Neuronal stem cell (in vitro differentiated cells): ENCODE measurements around the gene SLC45A2.

Experiments used
- DNase-seq: peaks from one replicate; pipeline ENCODE4 v3.0.0-alpha.2; 2013; ENCODE audit warnings: low spot score
- H2AFZ ChIP-seq: one replicate; pipeline ENCODE4 v1.6.1; 2013; ENCODE audit warnings: mild to moderate bottlenecking, low read length, inconsistent platforms
- H2AK5ac ChIP-seq: 2 replicates; pipeline ENCODE4 v1.6.1; 2013; ENCODE audit warnings: low read depth, mild to moderate bottlenecking, inconsistent platforms, low read length, moderate library complexity, mixed read lengths
- H2BK120ac ChIP-seq: 2 replicates; pipeline ENCODE4 v1.6.1; 2013; ENCODE audit warnings: low read depth, mild to moderate bottlenecking, inconsistent platforms, low read length, moderate library complexity, mixed read lengths
- H2BK12ac ChIP-seq: one replicate; pipeline ENCODE4 v1.6.1; 2013; ENCODE audit warnings: low read length, inconsistent platforms
- H2BK15ac ChIP-seq: 2 replicates; pipeline ENCODE4 v1.6.1; 2013; ENCODE audit warnings: mild to moderate bottlenecking, low read length, inconsistent platforms, mixed read lengths
- H2BK5ac ChIP-seq: one replicate; pipeline ENCODE4 v1.6.1; 2013; ENCODE audit warnings: inconsistent platforms, mild to moderate bottlenecking, low read length, moderate library complexity
- H3K14ac ChIP-seq: one replicate; pipeline ENCODE4 v1.6.1; 2013; ENCODE audit warnings: low read length, inconsistent platforms
- H3K18ac ChIP-seq: 2 replicates; pipeline ENCODE4 v1.6.1; 2013; ENCODE audit warnings: low read length, inconsistent platforms
- H3K23ac ChIP-seq: 2 replicates; pipeline ENCODE4 v1.6.1; 2013; ENCODE audit warnings: low read depth, mild to moderate bottlenecking, mixed read lengths, low read length, inconsistent platforms; ENCODE audit not compliant: poor library complexity
- H3K27ac ChIP-seq: replicated peaks from 3 replicates; pipeline ENCODE4 v1.5.1; 2013; ENCODE audit warnings: low read length, inconsistent platforms
- H3K27me3 ChIP-seq, 3 experiments: 2 replicates each; pipeline ENCODE4 v1.6.1; 2013; ENCODE audit warnings: low read length in 3 of 3, mild to moderate bottlenecking in 2 of 3, inconsistent platforms in 1 of 3, low read depth in 1 of 3, mixed read lengths in 1 of 3, moderate library complexity in 1 of 3; ENCODE audit not compliant: control insufficient read depth in 3 of 3, insufficient read depth in 3 of 3
- H3K36me3 ChIP-seq, 2 donors: replicated peaks in 1 of 2; 2 replicates each; pipeline ENCODE4 v1.6.1; 2013; ENCODE audit warnings: low read length in 2 of 2; ENCODE audit not compliant: control insufficient read depth in 2 of 2, insufficient read depth in 2 of 2
- H3K4ac ChIP-seq: 2 replicates; pipeline ENCODE4 v1.6.1; 2013; ENCODE audit warnings: inconsistent platforms, mild to moderate bottlenecking, low read length, moderate library complexity
- H3K4me1 ChIP-seq, 2 donors: 1 replicate in 1 of 2; 2 replicates in 1 of 2; pipeline ENCODE4 v1.6.1; 2013; ENCODE audit warnings: low read length in 2 of 2, low read depth in 1 of 2; ENCODE audit not compliant: control insufficient read depth in 2 of 2, insufficient read depth in 1 of 2
- H3K4me2 ChIP-seq: one replicate; pipeline ENCODE4 v1.6.1; 2013; ENCODE audit warnings: mild to moderate bottlenecking, low read length, inconsistent platforms; ENCODE audit not compliant: insufficient read depth, poor library complexity, severe bottlenecking
- H3K4me3 ChIP-seq, 2 donors: 2 replicates each; pipeline ENCODE4 v1.5.1; 2013; ENCODE audit warnings: low read length in 2 of 2, mild to moderate bottlenecking in 2 of 2, inconsistent platforms in 1 of 2, moderate library complexity in 1 of 2
- H3K79me1 ChIP-seq: one replicate; pipeline ENCODE4 v1.6.1; 2013; ENCODE audit warnings: low read depth, mild to moderate bottlenecking, inconsistent platforms, low read length, moderate library complexity
- H3K9ac ChIP-seq: one replicate; pipeline ENCODE4 v1.6.1; 2013; ENCODE audit warnings: mild to moderate bottlenecking, low read depth, low read length, inconsistent platforms; ENCODE audit not compliant: poor library complexity
- H3K9me3 ChIP-seq, 2 donors: replicated peaks in 1 of 2; 2 replicates each; pipeline versions ENCODE3 to v1.6.1; 2013; ENCODE audit warnings: low read length in 2 of 2, mild to moderate bottlenecking in 2 of 2, inconsistent platforms in 1 of 2, low read depth in 1 of 2, mixed read lengths in 1 of 2, moderate library complexity in 1 of 2; ENCODE audit not compliant: control insufficient read depth in 2 of 2, insufficient read depth in 1 of 2
- H4K8ac ChIP-seq: one replicate; pipeline ENCODE4 v1.6.1; 2013; ENCODE audit warnings: low read depth, mild to moderate bottlenecking, inconsistent platforms, low read length, moderate library complexity
- H4K91ac ChIP-seq: one replicate; pipeline ENCODE4 v1.6.1; 2013; ENCODE audit warnings: low read length, low read depth, mild to moderate bottlenecking, inconsistent platforms; ENCODE audit not compliant: poor library complexity
- WGBS, 2 donors: extraction: QIAGEN DNeasy Blood & Tissue Kit; methylation state at CpG; one replicate each; pipeline ENCODE4 v1.1.7; 2013; ENCODE audit warnings: missing lambda C conversion rate in 2 of 2, mixed read lengths in 1 of 2; ENCODE audit not compliant: insufficient read length in 2 of 2, insufficient replicate concordance in 1 of 2; ENCODE audit errors: extremely low coverage in 2 of 2; 5-methylcytosine and 5-hydroxymethylcytosine counted together

SLC45A2 gene

DNA sequence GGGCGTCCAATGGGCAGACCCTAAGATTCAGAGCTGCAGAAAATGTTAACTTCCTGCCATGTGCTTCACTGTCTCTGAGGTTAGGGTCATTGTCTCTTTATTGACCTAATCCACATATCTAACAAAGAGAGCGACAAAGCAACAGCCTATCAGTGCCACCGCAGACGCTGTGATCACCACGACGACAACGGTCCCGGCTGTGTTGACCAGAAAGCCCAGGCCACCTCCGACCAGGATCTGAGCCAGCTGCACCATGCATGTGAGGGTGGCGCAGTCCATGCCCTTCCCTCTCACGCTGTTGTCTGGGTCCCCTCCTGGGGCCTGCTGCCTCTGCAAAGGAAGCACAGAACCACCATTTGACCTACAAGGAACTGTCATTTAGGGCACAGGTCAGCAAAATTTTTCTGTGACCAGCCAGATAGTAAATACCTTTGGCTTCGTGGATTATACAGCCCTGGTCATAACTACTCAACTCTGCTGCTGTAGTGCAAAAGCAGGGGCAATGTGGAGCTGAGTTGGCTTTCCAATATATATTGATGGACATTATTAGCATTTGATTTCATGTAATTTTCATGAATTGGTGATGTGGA, 39.9 kb downstream of the SLC45A2 start:
- no peaks in the 10 kb centered on the region for H3K27me3 ChIP-seq
- DNase-seq: no peak
- H2BK15ac ChIP-seq: no peak overlapping the region
- no peaks in the 10 kb centered on the region for H3K36me3 ChIP-seq
- H2AFZ ChIP-seq: no peak overlapping the region
- H2BK120ac ChIP-seq: no peak overlapping the region
- no peak overlapping the region for H3K27ac ChIP-seq
- H3K18ac ChIP-seq: no peak overlapping the region
- no peak overlapping the region for H3K4ac ChIP-seq
- H3K4me1 ChIP-seq: peaks cover 4 to 10% of the 10 kb centered on the region in 2 donors
- no peak overlapping the region for H2BK5ac ChIP-seq
- H3K4me2 ChIP-seq: no peak overlapping the region
- no CpG with 5 or more reads among the region's 12 CpGs for WGBS, 2 donors
- H4K8ac ChIP-seq: no peak overlapping the region
- no peak overlapping the region for H4K91ac ChIP-seq
- H2BK12ac ChIP-seq: no peak overlapping the region
- H2AK5ac ChIP-seq: no peak overlapping the region
- no peak overlapping the region for H3K23ac ChIP-seq
- H3K9me3 ChIP-seq: no peaks in the 10 kb centered on the region
- H3K14ac ChIP-seq: no peak overlapping the region
- H3K4me3 ChIP-seq: no peak overlapping the region
- H3K9ac ChIP-seq: no peak overlapping the region
- no peaks in the 10 kb centered on the region for H3K79me1 ChIP-seq

GRCh38 chr5:33941090-33941489, 43.4 kb downstream of the SLC45A2 start:
- Histone ChIP-seq H3K4me3 (no peak overlapping the region), H4K8ac (no peak overlapping the region), H3K18ac (no peak overlapping the region), H3K23ac (no peak overlapping the region), H3K4me1 (peaks cover 7 to 10% of the 10 kb centered on the region in 2 donors), H3K27ac (no peak overlapping the region), H3K9ac (no peak overlapping the region), H3K4me2 (no peak overlapping the region), H2AFZ (no peak overlapping the region), H2AK5ac (no peak overlapping the region), H2BK12ac (no peak overlapping the region), H2BK120ac (no peak overlapping the region), H3K9me3 (no peaks in the 10 kb centered on the region), H3K36me3 (no peaks in the 10 kb centered on the region), H3K79me1 (no peaks in the 10 kb centered on the region), H3K4ac (no peak overlapping the region), H2BK5ac (no peak overlapping the region), H4K91ac (no peak overlapping the region), H3K14ac (no peak overlapping the region), H2BK15ac (no peak overlapping the region), H3K27me3 (peaks cover 0 to 13% (median 11%) of the 10 kb centered on the region in 3 experiments)
- no CpG with 5 or more reads among the region's 5 CpGs for WGBS, 2 donors
- DNase-seq: no peak

DNA sequence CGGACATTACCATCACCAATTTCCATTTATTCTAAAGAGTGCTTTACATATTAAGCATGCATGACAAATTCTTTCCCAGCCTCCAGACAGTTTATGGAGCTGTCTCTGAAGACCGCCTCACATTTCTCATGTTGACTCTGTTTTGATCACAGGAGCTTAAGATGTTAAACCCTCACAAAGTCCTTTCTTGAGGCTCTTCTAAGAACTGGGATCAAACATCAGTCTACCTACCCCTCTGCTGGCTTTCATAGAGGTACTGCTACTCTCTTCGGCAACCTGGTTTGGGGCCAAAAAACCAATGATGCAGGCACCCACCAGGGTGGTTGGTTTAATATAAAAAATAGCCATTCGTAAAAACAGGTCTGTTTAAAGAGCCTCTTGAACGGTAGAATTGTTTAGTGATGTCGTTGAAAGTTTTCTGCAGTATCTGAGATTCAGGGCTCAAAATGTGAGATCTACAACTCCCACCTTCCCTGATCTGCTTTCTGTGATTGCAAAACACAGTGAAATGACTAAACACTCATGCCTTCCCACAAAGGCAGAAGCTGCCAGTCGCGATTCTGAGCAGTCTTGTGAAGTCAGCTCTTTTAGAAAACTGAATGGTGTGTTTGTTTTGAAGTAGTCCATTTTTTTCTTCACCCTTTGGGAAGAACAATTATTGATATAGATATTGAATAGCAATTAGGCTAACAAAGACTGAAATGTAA, 44.8 kb downstream of the SLC45A2 start:
- no peak overlapping the region for H3K18ac ChIP-seq
- H3K79me1 ChIP-seq: no peaks in the 10 kb centered on the region
- H3K4me1 ChIP-seq: peaks cover 7 to 10% of the 10 kb centered on the region in 2 donors
- no peak overlapping the region for H3K14ac ChIP-seq
- no peak overlapping the region for H4K8ac ChIP-seq
- no peak overlapping the region for H2BK120ac ChIP-seq
- H3K4ac ChIP-seq: no peak overlapping the region
- H3K9ac ChIP-seq: no peak overlapping the region
- H2BK12ac ChIP-seq: no peak overlapping the region
- WGBS, 2 donors: no CpG with 5 or more reads among the region's 8 CpGs
- H3K23ac ChIP-seq: no peak overlapping the region
- H3K27ac ChIP-seq: no peak overlapping the region
- no peak overlapping the region for H3K4me3 ChIP-seq
- no peak overlapping the region for H3K4me2 ChIP-seq
- no peaks in the 10 kb centered on the region for H3K36me3 ChIP-seq
- no peak overlapping the region for H2BK5ac ChIP-seq
- peaks cover 0 to 14% (median 14%) of the 10 kb centered on the region in 3 experiments for H3K27me3 ChIP-seq
- H2AFZ ChIP-seq: no peak overlapping the region
- no peak overlapping the region for H4K91ac ChIP-seq
- DNase-seq: no peak
- no peaks in the 10 kb centered on the region for H3K9me3 ChIP-seq
- no peak overlapping the region for H2BK15ac ChIP-seq
- H2AK5ac ChIP-seq: no peak overlapping the region

- Histone ChIP-seq H3K23ac (no peak overlapping the region), H3K27me3 (peaks cover 0 to 14% (median 14%) of the 10 kb centered on the region in 3 experiments), H3K4me2 (no peak overlapping the region), H2BK5ac (no peak overlapping the region), H4K8ac (no peak overlapping the region), H4K91ac (no peak overlapping the region), H2AK5ac (no peak overlapping the region), H2BK15ac (no peak overlapping the region), H3K4ac (no peak overlapping the region), H3K36me3 (no peaks in the 10 kb centered on the region), H3K79me1 (no peaks in the 10 kb centered on the region), H3K9ac (no peak overlapping the region), H3K27ac (no peak overlapping the region), H3K14ac (no peak overlapping the region), H3K4me3 (no peak overlapping the region), H3K18ac (no peak overlapping the region), H3K4me1 (peaks cover 3 to 6% of the 10 kb centered on the region in 2 donors), H3K9me3 (no peaks in the 10 kb centered on the region), H2AFZ (no peak overlapping the region), H2BK120ac (no peak overlapping the region), H2BK12ac (no peak overlapping the region)
- whole genome bisulfite sequencing, 2 donors: no CpG with 5 or more reads among the region's 15 CpGs
- no peak for DNase-seq
Measured at GRCh38 chr5:33938881-33939280, 45.6 kb downstream of the SLC45A2 start.
